Pericardium fibroblast (primary cell): ENCODE results near the gene ARHGDIA. TPM values are rescaled to one million over a fixed set of nuclear protein-coding genes. Genes with fewer than 3 reads are reported as not detected.

Experiments
- total RNA-seq: library from RNA; depleted of rRNA; stranded (reverse); fragments of >200 nt; gene quantifications from 2 replicates; pipeline ENCODE4 v1.2.3, GENCODE V29; 2015

ARHGDIA gene
- total RNA-seq, result 174 and 302 TPM in 2 replicates

GRCh38 chr17:81870981-81871386 is at the start of gene ARHGDIA:
Gene ARHGDIA (minus strand): TSS chr17:81871337. CDS start chr17:81869930, 1,407 bp downstream.

GRCh38 chr17:81917565-81918332 is 46.6 kb upstream of the ARHGDIA start, which contains the start of gene SIRT7:
Gene SIRT7 (minus strand): TSS chr17:81918176. CDS start chr17:81918131, 45 bp downstream.

GRCh38 chr17:81911277-81911961 is 40.3 kb upstream of the ARHGDIA start, which contains the start of gene PCYT2:
Gene PCYT2 (minus strand): TSS chr17:81911399. CDS start chr17:81911355, 44 bp downstream.

GRCh38 chr17:81902023-81902652 is 31.0 kb upstream of the ARHGDIA start, which contains the start of gene NPB:
Gene NPB (plus strand): TSS chr17:81902238. CDS start chr17:81902278, 40 bp downstream.

GRCh38 chr17:81859906-81860755 is 11.0 kb downstream of the ARHGDIA start, which contains the start of gene P4HB:
Gene P4HB (minus strand): TSS chr17:81860535. CDS start chr17:81860471, 64 bp downstream.

GRCh38 chr17:81834831-81835267 is 36.3 kb downstream of the ARHGDIA start, which contains the start of gene PPP1R27:
Gene PPP1R27 (minus strand): TSS chr17:81835050. CDS start chr17:81834953, 97 bp downstream.

GRCh38 chr17:81833160-81833920 is 37.8 kb downstream of the ARHGDIA start, which contains the start of gene MCRIP1:
Gene MCRIP1 (minus strand): TSS chr17:81833291. CDS start chr17:81824506, 8,785 bp downstream.

Other genes starting within 250 kb of the ARHGDIA start
- 44.8 and 48.2 TPM in 2 replicates for gene NPLOC4, start 234.2 kb downstream of the ARHGDIA start, total RNA-seq
- gene TSPAN10, start 234.1 kb downstream of the ARHGDIA start, total RNA-seq, result 1.2 and 1.4 TPM in 2 replicates
- gene PDE6G, start 214.8 kb downstream of the ARHGDIA start, total RNA-seq, result not detected in 2 replicates
- gene OXLD1, start 204.7 kb downstream of the ARHGDIA start, total RNA-seq, result 40.1 and 72.2 TPM in 2 replicates
- 11.3 and 16.8 TPM in 2 replicates for gene CCDC137, start 204.6 kb downstream of the ARHGDIA start, total RNA-seq
- gene ARL16, start 187.5 kb downstream of the ARHGDIA start, total RNA-seq, result 27.7 and 51.7 TPM in 2 replicates
- gene HGS, start 187.3 kb downstream of the ARHGDIA start, total RNA-seq, result 56.9 and 81.2 TPM in 2 replicates
- 51.1 and 76.6 TPM in 2 replicates for gene MRPL12, start 168.0 kb downstream of the ARHGDIA start, total RNA-seq
- 10.7 and 22.4 TPM in 2 replicates for gene SLC25A10, start 159.1 kb downstream of the ARHGDIA start, total RNA-seq
- not detected in 2 replicates for gene GCGR, start 67.2 kb downstream of the ARHGDIA start, total RNA-seq
- gene MCRIP1, start 38.0 kb downstream of the ARHGDIA start, total RNA-seq, result 131 and 142 TPM in 2 replicates
- not detected in 2 replicates for gene PPP1R27, start 36.3 kb downstream of the ARHGDIA start, total RNA-seq
- gene P4HB, start 10.8 kb downstream of the ARHGDIA start, total RNA-seq, result 1,324 and 2,574 TPM in 2 replicates
- gene ALYREF, start 20.2 kb upstream of the ARHGDIA start, total RNA-seq, result 83.6 and 98.5 TPM in 2 replicates
- gene ANAPC11, start 20.4 kb upstream of the ARHGDIA start, total RNA-seq, result 192 and 206 TPM in 2 replicates
- 1.1 and 2.0 TPM in 2 replicates for gene NPB, start 30.9 kb upstream of the ARHGDIA start, total RNA-seq
- 61.2 and 85.8 TPM in 2 replicates for gene PCYT2, start 40.1 kb upstream of the ARHGDIA start, total RNA-seq
- gene SIRT7, start 46.8 kb upstream of the ARHGDIA start, total RNA-seq, result 10.7 and 10.8 TPM in 2 replicates
- gene MAFG, start 56.4 kb upstream of the ARHGDIA start, total RNA-seq, result 14.4 and 23.2 TPM in 2 replicates
- gene PYCR1, start 66.0 kb upstream of the ARHGDIA start, total RNA-seq, result 121 and 144 TPM in 2 replicates
- gene MYADML2, start 75.9 kb upstream of the ARHGDIA start, total RNA-seq, result not detected in 2 replicates
- not detected in 2 replicates for gene NOTUM, start 89.8 kb upstream of the ARHGDIA start, total RNA-seq
- gene ASPSCR1, start 106.3 kb upstream of the ARHGDIA start, total RNA-seq, result 13.2 and 15.6 TPM in 2 replicates
- 44.6 and 69.1 TPM in 2 replicates for gene CENPX, start 151.5 kb upstream of the ARHGDIA start, total RNA-seq
- gene LRRC45, start 152.0 kb upstream of the ARHGDIA start, total RNA-seq, result 14.4 and 15.6 TPM in 2 replicates
- 17.4 and 21.6 TPM in 2 replicates for gene RAC3, start 160.3 kb upstream of the ARHGDIA start, total RNA-seq
- gene DCXR, start 166.4 kb upstream of the ARHGDIA start, total RNA-seq, result 91.7 and 113 TPM in 2 replicates
- 51.6 and 58.4 TPM in 2 replicates for gene RFNG, start 180.5 kb upstream of the ARHGDIA start, total RNA-seq
- gene GPS1, start 180.6 kb upstream of the ARHGDIA start, total RNA-seq, result 78.2 and 81.1 TPM in 2 replicates
- gene DUS1L, start 194.5 kb upstream of the ARHGDIA start, total RNA-seq, result 30.2 and 57.8 TPM in 2 replicates
- 108 and 137 TPM in 2 replicates for gene FASN, start 226.9 kb upstream of the ARHGDIA start, total RNA-seq